ENCODE measurements around the gene TNNT1.
"Not testable (repeated sequence)": the region's sequence is repeated elsewhere in the genome, so short reads cannot be mapped to it uniquely, and the experiment has no call there.

TNNT1 gene

DNA sequence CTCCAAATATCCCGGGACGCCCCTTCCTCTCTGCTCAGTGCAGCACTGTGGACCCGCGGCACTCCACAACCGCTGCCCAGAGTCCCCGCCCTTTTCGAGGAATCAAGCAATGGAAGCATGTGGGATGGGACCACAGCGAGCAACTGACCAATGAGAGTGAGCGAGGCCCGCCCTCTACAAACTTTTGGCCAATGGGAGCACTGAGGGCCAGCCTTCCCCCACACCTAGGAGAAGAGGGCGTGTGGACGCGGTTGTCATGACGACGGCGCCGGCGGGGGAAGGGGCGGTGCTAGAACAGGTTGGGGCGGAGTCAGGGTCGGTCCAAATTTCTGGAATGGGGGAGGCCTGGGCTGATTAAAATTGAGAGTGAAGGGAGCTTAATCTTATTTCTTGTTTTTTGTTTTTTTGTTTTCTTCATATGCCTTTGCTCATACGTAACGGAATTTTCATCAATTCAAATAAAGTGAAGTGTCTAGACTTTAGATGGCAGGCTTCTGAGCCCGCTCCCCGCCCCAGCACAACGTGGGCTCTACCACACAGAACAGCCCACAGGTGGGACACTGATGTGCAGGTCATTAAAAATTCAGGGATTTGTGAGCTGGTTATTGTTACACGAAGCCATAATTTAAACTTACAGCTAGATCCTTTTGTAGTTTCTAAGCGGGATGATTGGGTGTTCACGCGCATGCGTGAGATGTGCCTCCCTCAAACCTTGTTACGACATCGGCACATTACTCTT lies 17.7 kb upstream of the TNNT1 start, which contains the start of gene DNAAF3:
TSS of gene DNAAF3 (minus strand) at position 84 of the 739 bp plus-strand sequence. CDS start 200 bp downstream, outside the sequence.
- DNase-seq, result peak; percentile 69

DNA sequence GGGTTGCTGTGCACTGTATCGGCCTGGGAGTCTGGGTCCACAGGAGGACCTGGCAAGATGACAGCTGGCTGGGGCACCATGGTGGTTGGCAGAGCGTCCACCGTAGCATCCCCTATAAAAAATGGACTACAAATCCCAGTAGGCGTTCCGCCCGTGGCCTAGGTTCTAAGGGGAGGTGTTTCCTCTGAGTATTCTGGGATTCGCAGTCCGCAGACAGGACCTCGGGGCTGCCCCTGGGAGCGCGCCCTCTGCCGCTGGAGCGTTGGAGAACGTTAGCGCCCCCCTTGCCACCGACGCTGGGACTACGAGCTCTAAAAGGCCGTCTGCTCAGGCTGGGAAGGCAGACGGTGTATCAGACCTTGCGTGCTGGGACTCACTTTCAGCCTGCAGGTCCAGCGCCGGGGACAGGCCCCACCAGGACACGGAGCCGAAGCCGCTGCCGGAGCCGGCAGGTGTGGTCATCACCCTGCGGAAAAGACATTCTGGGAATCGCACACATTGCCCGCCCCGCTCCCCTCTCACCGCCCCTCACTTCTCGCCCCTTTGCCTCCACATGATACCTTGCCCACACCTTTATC lies 17.0 kb upstream of the TNNT1 start:
- no peak for DNase-seq

DNA sequence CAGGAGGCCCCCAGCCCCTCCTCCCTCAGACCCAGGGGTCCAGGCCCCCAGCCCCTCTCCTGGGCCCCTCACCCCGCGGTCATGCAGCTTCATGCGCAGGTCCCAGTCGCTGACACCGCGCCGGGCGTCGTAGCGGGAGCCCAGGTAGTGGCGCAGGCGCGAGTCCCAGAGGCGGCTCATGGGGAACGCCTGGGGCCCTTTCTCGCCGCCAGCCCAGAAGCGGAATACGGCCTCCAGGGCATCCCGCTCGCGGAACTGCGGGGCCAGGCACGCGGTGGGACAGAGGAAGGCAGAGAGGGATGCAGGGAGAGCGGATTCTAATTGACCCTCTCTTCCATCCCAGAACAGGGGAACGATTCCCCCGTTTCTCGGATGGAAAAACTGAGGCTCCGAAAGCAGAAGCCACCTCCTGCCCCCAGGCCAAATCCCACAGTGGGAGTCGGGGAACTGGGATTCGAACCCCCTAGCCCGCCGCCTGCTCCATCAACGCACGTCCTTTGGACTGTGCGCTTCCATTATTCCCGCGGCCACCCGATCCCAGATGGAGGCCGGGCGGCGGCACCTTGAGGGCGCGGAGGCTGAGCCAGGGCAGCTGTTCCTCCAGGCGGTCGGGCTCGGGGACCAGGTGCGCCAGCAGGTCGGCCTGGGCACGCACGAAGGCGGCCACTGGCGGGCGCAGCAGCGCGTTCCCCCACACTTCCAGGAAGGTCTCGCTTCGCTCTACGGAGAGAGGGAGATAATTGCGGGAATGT lies 12.7 kb upstream of the TNNT1 start:
- DNase-seq, result no peak

DNA sequence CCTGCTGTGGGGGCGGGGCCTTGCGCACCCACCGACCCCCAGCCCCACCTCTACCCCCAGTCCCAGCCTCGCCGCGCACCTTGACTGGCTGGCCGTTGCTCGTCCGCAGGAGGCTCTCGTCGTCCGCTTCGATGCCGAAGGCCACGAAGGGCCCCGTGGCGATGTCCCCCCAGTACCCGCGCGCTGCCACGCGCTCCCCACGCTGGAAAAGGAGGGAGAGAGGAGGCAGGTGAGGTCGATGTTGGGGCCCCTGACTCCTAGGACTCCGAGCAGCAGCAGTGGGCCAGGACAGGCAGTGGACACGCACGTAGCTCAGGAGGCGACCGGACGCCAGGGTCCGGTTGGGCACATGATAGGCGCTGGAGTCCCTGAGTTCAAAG lies 12.0 kb upstream of the TNNT1 start:
- no peak for DNase-seq

DNA sequence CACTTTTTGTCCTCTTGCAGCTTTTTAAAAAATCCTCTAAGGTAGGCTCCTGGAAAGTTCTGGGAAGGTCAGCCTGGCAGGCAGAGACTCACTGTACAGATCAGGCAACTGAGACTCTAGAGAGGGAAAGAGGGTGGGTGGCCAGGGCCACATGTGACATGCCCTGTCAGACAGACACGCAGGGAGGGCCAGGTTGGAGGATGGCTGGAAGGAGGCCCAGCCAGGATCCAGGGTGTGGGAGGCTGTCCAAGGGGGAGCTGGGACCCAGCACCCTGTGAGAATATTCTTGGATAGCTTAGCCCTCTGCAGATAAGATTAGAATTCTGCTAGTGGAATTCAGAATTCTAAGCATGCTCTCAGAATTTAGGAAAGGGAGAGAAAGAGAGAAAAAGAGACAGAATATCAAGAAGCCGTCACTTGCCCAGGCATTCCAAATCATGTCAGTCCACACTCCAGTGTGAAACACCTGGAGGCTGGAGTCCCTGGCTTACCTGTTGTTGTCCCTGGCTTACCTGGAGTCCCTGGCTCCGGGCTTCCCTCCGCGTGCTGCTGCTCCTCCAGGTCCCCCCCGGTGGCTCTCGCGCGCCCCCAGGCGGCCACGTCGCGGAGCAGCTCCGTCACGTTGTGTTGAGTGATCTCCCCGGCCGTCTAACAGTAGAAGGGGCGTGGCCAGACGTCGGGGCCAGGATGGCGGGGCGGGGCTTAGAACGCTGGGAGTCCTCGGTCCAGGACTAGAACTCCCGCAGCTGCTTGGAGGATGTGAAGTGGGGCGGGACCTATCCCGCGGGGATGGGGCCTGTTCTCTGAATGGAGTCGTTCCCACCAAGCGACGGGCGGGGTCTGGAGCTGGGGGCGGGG lies 11.4 kb upstream of the TNNT1 start:
- DNase-seq, result peak; percentile 91

DNA sequence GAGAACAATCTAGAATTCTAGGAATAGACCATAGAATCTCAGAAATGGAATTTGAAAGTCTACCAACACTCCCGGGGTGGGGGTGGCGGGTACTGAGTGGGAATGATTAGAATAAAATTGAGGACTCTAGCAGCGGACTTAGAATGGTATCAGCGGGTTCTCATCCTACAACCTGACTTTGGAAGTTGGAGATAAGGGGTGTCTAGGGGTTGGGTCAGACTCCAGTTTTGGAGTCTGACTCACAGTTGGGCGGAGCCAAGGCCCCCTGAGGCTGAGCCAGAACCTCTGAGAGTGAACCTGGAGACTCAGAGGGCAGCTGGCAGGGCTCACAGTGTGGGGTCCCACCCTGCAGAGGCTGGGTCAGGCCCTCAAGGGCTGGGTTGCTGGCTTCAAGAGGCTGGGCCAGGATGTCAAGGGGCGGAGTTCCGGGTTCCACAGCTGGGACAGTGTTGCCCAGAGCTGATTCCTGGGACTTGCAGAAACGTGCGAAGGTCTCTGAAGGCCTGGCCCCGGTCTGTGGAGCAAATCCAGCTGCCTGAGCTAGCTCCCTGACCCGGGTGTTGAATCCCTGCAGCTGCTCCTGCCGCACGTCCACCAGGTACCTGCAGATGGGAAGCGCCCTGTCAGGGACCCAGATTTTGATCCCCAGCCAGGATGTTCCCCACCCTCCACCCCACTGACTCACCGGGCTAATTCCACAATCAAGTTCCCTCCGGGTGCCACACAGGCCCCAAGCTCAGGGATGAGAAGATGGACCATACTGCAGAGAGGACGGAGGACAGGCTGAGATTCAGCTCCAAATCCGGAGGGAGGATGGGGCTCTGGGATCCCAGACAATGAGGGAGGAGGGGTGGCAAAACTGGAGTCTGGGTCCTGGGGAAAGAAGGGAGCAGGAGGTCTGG lies 10.1 kb upstream of the TNNT1 start:
- no peak for DNase-seq

DNA sequence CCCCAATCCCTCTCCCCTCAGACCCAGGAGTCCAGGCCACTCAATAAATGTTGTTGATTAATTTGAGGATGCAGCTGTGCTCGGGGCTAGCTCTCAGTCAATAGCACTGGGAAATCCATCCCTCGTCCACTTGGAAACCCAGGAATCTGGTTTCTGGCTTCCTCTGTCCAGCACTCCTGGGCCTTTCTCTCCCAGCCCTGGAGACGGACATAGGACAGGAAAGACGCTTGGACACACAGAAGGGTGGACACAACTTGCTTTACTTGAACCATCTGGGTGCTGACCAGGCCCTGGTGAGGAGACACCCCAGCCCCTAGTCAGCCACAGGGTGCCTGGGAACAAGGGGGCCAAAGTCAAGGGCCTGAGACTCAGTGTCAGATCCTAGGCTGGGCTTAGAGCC lies 9.4 kb upstream of the TNNT1 start:
- DNase-seq, result no peak

DNA sequence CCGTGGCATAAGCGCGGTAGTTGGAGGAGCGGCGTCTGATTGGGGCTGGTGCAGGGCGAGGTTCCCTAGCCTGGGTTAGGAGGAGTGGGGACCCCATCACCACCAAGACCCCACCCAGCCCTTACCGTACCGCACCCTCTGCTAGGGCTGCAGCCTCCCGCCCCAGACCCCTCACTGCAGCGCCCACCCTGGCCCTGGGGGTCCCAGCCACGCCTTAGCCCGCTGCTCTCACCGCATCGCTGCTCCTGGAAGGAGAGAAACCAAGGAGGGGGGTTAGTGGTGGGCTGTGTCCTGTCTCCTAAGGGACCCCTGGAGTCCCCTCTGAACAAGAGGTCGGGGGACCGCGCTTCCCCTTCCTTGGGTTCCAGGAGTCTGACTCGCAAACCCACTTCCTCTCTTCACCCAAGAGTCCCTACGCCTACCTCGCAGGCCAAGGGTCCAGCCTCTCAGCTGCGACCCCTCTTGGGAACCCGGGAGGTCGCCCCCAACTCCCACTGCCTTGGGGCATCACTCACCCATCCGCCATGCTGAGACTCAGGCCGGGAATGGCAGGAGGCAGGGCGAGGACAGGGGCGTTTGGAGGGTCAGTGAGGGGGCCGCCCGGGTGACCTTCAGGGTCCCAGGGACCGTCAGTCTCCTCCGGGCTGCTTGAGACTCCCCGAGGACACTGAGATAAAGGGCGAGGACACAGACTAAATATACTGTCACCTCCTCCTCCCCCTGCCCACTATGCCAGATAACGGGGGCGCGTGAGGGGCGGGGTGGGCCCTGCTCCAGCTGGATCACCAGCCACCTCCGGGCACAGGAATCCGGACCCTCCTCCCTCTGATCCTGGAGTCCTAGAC lies 8.3 kb upstream of the TNNT1 start, which contains the start of gene TNNI3:
TSS of gene TNNI3 (minus strand) at position 669 of the 845 bp plus-strand sequence. CDS start at position 526, 143 bp downstream.
- DNase-seq, result no peak

DNA sequence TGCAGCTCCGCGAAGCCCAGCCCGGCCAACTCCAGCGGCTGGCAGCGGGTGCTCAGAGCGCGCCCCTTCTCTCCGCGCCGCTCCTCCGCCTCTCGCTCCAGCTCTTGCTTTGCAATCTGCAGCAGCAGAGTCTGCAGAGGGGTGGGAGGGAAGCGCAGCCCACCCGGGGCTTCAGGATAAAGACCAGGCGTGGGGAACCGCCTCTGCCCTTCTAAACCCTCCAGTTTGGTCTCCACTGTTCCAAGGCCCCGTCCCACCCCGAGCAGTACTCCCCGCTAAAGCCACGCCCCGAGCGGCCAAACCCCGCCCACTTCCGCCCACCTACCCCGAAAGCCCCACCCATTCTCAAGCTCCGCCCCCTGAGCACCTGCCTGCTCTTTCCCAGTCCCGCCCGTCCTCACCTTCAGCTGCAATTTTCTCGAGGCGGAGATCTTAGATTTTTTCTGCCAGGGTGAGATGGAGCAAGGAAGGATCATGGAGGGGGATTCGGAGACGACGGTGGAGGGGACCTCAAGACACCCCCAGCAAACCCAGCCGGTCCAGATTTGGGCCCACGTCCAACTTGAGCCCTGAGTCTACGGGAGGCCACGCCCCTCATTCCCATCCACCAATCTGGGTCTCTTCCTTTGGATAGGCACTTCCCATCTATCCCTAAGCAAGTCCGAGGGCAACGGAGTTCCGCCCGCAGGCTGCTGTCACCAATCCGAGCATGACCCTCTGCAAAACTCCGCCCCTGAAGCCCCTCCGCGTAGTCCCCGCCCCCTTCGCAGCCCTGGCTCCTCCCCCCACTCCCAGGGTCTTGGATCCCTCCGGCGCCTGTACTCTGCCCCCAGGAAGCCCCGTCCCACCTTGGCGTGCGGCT lies 7.4 kb upstream of the TNNT1 start:
- DNase-seq, result peak; percentile 51

DNA sequence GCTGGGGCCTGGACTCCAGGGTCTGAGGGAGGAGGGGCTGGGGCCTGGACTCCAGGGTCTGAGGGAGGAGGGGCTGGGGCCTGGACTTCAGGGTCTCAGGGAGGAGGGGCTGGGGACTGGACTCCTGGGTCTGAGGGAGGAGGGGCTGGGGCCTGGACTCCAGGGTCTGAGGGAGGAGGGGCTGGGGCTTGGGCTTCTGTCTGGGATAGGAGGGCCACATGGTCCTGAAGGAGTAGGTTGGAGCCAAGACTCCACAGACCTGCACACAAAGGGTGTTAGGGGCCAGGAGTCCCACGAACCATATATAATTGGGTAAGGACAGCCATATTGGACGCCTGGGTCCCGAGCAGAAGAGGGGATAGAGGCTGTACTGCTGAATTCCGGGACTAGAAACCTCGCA lies 6.8 kb upstream of the TNNT1 start:
- not testable (repeated sequence) for DNase-seq

DNA sequence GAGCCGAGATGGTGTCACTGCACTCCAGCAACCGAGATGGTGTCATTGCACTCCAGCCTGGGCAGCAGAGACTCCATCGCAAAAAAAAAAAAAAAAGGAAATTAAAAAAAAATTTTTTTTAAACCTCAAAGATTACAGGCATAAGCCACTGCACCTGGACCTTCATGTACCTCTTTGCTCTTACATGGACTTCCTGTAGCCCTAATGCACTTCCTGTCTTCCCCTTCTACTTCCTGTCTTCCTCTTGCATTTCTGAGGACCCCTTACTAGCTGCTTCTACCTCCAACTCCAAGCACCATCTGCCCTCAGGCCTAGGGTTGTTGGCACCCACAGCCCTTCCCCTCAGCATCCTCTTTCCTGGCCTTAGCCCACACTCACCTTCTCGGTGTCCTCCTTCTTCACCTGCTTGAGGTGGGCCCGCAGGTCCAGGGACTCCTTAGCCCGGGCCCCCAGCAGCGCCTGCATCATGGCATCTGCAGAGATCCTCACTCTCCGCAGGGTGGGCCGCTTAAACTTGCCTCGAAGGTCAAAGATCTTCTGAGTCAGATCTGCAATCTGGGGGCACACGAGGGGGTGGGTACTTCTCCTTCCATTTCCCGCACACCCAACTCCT lies 4.8 kb upstream of the TNNT1 start:
- DNase-seq, result no peak

DNA sequence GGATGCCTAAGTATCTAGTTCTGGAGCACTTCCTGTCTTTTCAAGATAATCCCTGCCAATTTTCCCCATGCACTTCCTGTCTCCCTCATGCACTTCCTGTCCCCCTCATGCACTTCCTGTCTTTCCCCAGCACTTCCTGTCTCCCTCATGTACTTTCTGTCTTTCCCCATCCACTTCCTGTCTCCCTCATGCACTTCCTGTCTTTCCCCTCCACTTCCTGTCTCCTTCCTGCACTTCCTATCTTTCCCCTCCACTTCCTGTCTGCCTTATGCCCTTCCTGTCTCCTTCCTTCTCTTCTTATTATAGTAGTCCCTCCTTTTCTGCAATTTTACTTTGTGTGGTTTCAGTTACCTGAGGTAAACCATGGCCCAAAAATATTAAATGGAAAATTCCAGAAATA lies 3.0 kb upstream of the TNNT1 start:
- no peak for DNase-seq

DNA sequence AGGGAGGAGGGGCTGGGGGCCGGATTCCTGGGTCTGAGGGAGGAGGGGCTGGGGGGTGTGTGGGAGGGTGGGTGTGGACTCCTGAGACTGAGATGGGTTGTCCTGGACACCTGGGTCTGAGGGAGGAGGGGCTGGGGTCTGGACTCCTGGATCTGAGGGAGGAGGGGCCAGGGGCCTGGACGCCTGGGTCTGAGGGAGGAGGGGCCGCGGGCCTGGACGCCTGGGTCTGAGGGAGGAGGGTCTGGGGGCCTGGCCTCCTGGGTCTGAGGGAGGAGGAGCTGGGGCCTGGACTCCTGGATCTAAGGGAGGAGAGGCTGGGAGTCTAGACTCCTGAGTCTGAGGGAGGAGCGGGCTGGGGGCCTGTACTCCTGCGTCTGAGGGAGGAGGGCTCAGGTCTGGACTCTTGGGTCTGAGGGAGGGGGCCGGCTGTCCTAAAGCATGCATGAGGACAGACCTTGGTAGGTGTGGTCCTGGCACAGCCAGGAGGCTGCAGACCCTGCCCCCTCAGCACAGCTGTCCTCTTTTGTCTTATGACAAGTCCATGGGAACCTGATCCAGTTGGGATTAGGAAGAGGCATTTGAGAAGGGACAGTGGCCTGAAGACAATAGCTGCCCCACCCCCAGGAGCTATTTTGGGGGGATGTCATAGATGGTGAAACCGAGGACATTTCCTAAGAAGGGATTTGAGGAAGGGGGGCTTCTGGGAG lies 1.3 kb downstream of the TNNT1 start:
- DNase-seq, result no peak

DNA sequence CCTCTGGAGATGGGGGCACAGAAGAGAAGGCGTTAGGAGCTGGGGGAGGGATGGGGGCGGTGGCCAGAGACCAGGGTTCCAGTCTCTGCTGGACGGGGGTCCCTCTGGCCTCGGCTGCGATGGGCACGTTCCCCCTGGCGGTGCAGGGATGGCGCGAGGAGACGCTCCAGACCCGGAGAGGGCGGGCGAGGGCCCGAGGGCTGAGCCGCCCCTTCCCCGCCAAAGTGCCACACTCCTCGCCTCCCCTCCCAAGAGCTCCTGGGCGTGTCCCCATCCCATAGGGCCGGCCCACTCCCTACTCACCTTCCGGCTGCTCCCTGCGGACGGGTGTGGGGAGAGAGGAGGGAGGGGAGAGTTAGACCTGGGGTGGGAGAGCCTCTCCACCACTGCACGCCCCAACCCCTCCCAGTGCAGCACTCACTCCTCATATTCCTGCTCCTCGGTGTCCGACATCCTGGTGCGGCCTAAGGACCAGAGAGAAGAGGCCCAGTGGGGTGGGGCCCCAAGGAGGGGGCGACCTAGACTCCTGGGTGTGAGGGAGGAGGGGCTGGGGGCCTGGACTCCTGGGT lies 2.2 kb downstream of the TNNT1 start:
- no peak for DNase-seq

DNA sequence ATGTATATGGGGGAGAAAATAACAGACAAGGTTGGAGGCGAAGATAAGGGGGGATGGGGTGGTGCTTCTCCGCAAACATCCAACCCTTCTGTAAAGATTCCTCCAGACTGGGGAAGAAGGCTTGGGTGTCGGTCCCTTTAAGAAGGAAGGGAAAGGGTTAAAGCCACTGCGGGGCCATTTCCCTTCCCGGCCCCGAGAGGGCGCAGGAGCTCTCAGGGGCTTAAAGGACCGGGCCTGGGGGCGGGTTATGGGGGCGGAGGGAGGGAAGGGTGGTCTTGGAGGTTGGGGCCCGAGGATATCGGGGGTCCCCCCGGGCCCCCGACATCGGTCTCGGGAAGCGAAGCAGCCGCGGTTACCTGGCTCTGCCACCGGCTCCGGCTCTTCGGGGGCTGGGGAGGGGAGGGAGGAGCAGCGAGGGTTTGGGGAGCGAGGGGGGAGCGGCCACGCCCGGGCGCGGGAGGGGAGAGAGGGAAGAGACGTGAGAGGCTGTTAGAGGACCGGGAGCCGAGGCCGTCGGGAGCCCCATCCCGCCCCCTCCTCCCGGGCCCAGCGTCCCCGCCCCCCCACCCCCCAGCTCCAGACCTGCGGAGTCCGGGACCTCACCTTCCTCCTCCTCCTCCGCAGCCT lies 2.8 kb downstream of the TNNT1 start:
- DNase-seq, result no peak

DNA sequence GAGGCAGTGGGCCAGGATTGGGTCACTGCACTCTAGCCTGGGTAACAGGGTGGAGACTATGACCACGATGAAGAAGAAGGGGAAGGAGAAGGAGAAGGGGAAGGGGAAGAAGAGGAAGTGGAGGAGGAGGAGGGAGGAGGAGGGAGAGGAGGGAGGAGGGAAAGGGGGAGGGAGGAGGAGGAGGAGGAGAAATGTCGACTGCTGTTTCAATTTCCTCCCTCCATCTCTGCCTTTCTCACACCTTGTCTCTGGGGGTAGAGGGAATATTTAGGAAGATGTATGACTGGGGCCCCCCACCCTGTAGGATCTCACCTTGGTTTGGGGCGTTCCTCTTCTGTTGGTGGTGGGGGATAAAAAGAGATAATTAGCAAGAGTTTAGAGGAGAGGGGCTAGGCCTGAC lies 3.8 kb downstream of the TNNT1 start:
- DNase-seq, result no peak

DNA sequence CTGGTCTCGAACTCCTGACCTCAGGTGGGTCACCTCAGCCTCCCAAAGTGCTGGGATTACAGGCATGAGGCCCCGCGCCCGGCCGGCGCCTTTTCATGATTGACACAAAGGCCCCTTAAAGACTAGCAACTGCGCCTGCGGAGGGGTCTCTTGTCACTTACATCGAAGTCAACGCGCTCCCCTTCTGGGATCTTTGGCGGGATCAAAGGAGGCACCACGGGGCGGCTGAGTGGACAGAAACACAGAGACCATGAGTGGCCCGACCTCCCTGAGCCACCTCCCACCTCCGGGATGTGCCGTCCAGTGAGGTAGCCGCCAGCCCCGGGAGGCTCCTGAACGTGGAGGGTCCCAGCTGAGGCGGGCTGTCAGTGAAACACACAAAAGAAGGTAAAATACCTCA lies 7.3 kb downstream of the TNNT1 start:
- no peak for DNase-seq

DNA sequence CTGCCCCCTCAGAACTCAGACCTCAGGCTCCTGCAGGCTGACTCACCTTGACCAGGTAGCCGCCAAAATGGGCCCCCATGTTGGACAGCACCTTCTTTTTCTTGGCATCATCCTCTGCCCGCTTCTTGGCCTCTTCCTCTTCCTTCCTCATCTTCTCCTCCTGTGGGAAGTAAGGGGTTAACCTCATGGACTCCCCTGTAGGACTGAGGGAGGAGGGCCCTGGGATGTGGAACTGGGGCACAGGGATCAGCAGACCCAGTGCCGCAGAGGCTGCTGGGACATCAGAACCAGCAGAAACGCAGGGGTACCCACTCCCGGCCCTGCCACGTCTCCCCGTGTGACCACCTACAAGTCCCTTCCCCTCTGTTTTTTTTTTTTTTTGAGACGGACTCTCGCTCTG lies 11.1 kb downstream of the TNNT1 start:
- DNase-seq, result no peak
